Neural crest cell (in vitro differentiated cells): Measurements from ENCODE around the gene WSB1. TPM values are rescaled to one million over a fixed set of nuclear protein-coding genes. Genes with fewer than 3 reads are reported as not detected.

ENCODE experiments used
- DNase-seq: peaks from one replicate; pipeline ENCODE4 v3.0.0; 2021; ENCODE audit warnings: low read depth, mixed read lengths, low spot score
- H3K27ac Mint-ChIP-seq: one replicate; pipeline ENCODE4 v1.8.0; 2021; ENCODE audit warnings: mild to moderate bottlenecking, mixed read lengths; ENCODE audit not compliant: unreplicated experiment
- H3K27me3 Mint-ChIP-seq: 2 replicates; pipeline ENCODE4 v1.8.0; 2021; ENCODE audit warnings: low read depth, mild to moderate bottlenecking, mixed read lengths
- H3K36me3 Mint-ChIP-seq: 2 replicates; pipeline ENCODE4 v1.8.0; 2021; ENCODE audit warnings: low read depth, mild to moderate bottlenecking, mixed read lengths
- H3K4me1 Mint-ChIP-seq: 2 replicates; pipeline ENCODE4 v1.8.0; 2021; ENCODE audit warnings: mixed read lengths
- H3K4me3 Mint-ChIP-seq: one replicate; pipeline ENCODE4 v1.8.0; 2021; ENCODE audit warnings: mild to moderate bottlenecking, mixed read lengths
- H3K9me3 Mint-ChIP-seq: 2 replicates; pipeline ENCODE4 v1.8.0; 2021; ENCODE audit warnings: mixed read lengths
- total RNA-seq: library from RNA; stranded (reverse); gene quantifications from 2 replicates; pipeline ENCODE4 v1.2.1, GENCODE V29; 2021
- TF ChIP-seq, protein P1 (sequence below): fragments of 200-600 bp; sonication (generic); conservative IDR thresholded peaks from 2 replicates; pipeline ENCODE4 v1.5.0; 2021; ENCODE audit warnings: antibody characterized with exemption, mild to moderate bottlenecking

WSB1 gene
- total RNA-seq, 1 donor from 2014 or later: 237 TPM

DNA sequence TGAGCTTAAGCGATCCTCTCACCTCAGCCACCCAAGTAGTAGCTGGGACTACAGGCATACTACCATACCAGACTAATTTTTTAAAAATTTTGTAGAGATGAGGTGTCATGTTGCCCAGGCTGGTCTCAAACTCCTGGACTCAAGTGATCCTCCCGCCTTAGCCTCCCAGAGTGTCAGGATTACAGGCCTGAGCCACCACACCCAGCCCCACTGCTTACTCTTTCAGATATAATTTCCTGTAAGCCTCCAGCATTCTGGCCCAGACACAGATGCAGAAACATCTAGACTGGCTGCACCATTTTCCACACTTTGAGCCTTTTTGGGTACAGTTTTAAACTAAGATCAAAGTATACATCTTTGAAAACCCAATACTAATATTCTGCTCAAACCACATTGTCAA is 8.4 kb upstream of the WSB1 start:
- Mint-ChIP-seq H3K4me1 (no peaks in the 10 kb centered on the region), H3K9me3 (no peaks in the 10 kb centered on the region), H3K27ac (no peak overlapping the region), H3K36me3 (no peaks in the 10 kb centered on the region), H3K4me3 (no peak overlapping the region), H3K27me3 (no peaks in the 10 kb centered on the region)
- TF ChIP-seq, protein P1, sequence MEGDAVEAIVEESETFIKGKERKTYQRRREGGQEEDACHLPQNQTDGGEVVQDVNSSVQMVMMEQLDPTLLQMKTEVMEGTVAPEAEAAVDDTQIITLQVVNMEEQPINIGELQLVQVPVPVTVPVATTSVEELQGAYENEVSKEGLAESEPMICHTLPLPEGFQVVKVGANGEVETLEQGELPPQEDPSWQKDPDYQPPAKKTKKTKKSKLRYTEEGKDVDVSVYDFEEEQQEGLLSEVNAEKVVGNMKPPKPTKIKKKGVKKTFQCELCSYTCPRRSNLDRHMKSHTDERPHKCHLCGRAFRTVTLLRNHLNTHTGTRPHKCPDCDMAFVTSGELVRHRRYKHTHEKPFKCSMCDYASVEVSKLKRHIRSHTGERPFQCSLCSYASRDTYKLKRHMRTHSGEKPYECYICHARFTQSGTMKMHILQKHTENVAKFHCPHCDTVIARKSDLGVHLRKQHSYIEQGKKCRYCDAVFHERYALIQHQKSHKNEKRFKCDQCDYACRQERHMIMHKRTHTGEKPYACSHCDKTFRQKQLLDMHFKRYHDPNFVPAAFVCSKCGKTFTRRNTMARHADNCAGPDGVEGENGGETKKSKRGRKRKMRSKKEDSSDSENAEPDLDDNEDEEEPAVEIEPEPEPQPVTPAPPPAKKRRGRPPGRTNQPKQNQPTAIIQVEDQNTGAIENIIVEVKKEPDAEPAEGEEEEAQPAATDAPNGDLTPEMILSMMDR: no peak
- no peak for DNase-seq

DNA sequence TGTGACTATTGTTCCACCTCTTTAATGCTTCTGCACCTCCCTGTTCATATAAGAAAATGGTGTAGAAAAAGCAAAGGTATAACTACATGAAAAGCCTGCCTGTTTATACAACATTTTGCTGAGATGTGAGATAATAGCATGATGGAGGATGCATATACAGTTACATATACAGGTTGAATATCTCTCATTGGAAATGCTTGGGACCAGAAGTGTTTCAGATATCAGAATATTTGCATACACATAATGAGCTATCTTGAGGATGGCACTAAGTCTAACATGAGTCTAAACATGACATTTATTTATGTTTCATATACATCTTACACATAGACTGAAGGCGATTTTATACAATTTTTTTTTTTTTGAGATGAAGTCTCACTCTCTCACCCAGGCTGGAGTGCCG is 5.7 kb upstream of the WSB1 start:
- TF ChIP-seq, protein P1: no peak
- no peaks in the 10 kb centered on the region for H3K36me3 Mint-ChIP-seq
- no peaks in the 10 kb centered on the region for H3K27me3 Mint-ChIP-seq

DNA sequence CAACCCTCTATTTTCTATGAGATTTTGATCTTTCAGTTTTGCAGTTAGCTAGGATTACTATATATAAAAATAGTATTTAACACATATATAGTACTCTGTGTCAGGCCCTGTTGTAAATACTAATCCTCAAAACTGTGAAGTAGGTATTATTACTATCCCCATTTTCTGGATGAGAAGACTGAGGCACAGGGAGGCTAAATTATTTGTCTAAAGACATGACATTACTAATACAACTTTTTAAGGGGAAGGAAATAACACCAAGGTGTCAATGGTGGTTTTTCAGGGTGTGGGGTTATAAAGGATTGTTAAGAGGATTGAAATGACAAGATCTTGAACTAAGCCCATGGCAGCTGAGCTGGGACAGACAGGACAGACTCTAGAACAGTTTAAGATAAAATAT is 4.1 kb upstream of the WSB1 start:
- H3K27me3 Mint-ChIP-seq: no peaks in the 10 kb centered on the region
- peaks cover 1% of the 10 kb centered on the region for H3K36me3 Mint-ChIP-seq
- TF ChIP-seq, protein P1: no peak
- no peak for DNase-seq
- peak overlapping the region; percentile 64 for H3K4me3 Mint-ChIP-seq
- H3K4me1 Mint-ChIP-seq: peaks cover 11% of the 10 kb centered on the region
- no peaks in the 10 kb centered on the region for H3K9me3 Mint-ChIP-seq
- H3K27ac Mint-ChIP-seq: no peak overlapping the region

More for the DNA sequence above, 5.7 kb upstream of the WSB1 start:
- DNase-seq: no peak
- Mint-ChIP-seq H3K27ac (no peak overlapping the region), H3K9me3 (no peaks in the 10 kb centered on the region), H3K4me3 (no peak overlapping the region), H3K4me1 (peaks cover 1% of the 10 kb centered on the region)

DNA sequence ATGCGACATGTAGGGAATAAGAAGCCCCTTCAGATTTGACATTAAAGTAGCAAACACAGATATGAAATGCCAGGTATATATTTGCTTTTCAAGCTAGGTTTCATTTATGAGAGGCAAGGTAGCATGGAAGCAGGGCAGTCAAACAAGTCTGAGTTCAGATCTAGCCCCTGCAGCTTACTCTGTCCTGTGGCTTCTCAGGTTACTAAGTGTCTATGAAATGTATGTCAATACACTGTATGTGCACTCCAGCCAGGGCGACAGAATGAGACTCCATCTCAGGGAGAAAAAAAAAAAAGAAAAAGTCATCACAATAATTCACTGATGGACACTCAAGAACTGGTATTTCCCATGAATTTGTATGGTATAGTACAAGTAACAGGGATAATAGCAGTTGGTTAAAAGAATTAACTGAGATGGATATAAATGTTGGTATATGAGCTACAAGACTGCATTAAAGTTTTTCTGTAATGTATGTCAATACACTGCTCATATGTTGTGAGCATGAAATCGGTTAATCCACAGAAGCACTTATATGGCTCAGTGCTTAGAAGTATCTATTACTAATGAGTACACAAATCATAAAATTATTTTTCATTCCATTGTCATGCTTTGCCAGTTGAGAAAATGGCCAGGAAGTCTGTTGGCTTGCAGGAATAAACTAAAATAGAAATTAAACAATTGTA is 2.9 kb upstream of the WSB1 start:
- Mint-ChIP-seq H3K27me3 (no peaks in the 10 kb centered on the region), H3K9me3 (no peaks in the 10 kb centered on the region), H3K4me3 (peak overlapping the region; percentile 47), H3K36me3 (peaks cover 4% of the 10 kb centered on the region), H3K27ac (no peak overlapping the region), H3K4me1 (peaks cover 22% of the 10 kb centered on the region)
- DNase-seq: no peak
- TF ChIP-seq, protein P1: no peak

DNA sequence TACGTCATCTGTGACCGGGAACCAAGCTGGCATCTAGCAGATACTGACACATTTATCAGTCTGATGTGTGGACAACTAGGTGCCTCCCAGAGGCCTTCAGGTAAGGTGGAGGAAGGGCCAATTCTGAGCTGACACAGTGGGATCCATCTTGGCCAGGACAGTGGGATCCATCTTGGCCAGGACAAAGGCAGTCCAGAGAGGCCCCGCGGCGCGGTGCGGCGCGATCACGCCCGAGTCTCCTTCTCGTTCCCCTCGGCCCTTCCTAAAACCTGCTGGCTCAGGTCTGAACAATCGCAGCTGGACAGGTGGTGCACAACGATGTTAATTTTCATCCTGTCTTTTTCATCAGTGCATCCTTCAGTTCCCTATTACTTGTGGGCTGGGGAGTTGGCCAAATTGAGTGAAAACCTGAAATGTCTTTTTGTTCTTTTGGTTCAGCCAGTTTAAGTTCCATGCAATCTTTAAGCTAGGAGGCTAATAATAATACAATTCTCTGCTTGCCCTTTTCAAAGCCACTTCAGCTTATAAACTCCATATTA is 486 bp upstream of the WSB1 start:
- TF ChIP-seq, protein P1: no peak
- H3K9me3 Mint-ChIP-seq: no peaks in the 10 kb centered on the region
- peaks cover 7% of the 10 kb centered on the region for H3K36me3 Mint-ChIP-seq
- H3K27ac Mint-ChIP-seq: peak overlapping the region; percentile 92
- no peaks in the 10 kb centered on the region for H3K27me3 Mint-ChIP-seq
- DNase-seq: no peak
- H3K4me1 Mint-ChIP-seq: peaks cover 31% of the 10 kb centered on the region
- H3K4me3 Mint-ChIP-seq: peak overlapping the region; percentile 99
